NB4 (cell line): Measurements from ENCODE around the gene GPR153.

Experiments
- DNase-seq: peaks from one replicate; pipeline ENCODE4 v3.0.0; 2010; ENCODE audit warnings: low read depth
- H3K4me3 ChIP-seq: one replicate; pipeline ENCODE4 v1.5.1; 2011; ENCODE audit warnings: mild to moderate bottlenecking, low read depth, low read length, moderate library complexity
- CTCF ChIP-seq: IDR thresholded peaks from one replicate; pipeline ENCODE4 v1.5.1; 2012; ENCODE audit warnings: low read depth, low read length
- MYC ChIP-seq: IDR thresholded peaks from 2 replicates; pipeline ENCODE4 v1.6.1; 2011; ENCODE audit warnings: low read depth, low read length
- POLR2A ChIP-seq: IDR thresholded peaks from 2 replicates; pipeline ENCODE4 v1.6.1; 2011; ENCODE audit warnings: mild to moderate bottlenecking; ENCODE audit not compliant: insufficient read length; ENCODE audit errors: extremely low read depth
- TF ChIP-seq, protein P1 (sequence below): IDR thresholded peaks from 2 replicates; pipeline ENCODE4 v1.6.1; 2011; ENCODE audit warnings: low read depth, low read length

Gene GPR153

GRCh38 chr1:6218375-6219164 lies 42.3 kb downstream of the GPR153 start:
- no peak overlapping the region for H3K4me3 ChIP-seq
- no peak for DNase-seq
- TF ChIP-seq MYC = no peak
- TF ChIP-seq, protein P1, sequence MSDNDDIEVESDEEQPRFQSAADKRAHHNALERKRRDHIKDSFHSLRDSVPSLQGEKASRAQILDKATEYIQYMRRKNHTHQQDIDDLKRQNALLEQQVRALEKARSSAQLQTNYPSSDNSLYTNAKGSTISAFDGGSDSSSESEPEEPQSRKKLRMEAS = no peak
- TF ChIP-seq POLR2A = no peak
- no peak for TF ChIP-seq CTCF

DNA sequence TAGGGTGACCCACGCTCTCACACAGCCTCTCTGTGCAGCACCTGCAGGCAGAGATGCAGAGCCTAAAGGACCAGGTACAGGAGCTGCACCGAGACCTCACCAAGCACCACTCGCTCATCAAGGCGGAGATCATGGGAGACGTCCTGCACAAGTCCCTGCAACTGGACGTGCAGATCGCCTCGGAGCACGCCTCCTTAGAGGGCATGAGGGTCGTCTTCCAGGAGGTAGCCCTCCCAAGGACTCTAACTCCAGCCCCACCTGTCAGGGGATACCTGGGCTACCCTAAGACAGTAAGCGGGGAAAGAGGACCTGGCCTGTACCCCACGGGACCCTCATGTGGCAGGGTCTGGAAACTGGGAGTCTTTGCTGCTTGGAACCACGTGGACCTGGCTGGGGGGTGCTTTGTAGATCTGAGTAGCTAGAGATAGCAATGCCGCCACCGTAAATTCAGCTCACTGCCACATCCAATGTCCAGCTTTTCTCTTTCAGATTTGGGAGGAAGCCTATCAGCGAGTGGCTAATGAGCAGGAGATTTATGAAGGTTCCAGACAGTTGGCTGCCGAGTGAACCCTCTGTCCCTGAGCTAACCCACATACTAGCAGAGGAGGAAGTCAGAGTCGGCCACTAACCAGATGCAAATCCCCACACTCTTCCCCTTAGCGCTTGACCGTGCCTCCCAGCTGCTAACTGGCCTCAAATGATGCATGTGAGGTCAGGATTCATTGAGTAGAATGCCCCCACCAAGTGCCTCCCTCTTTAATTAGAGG lies 48.5 kb downstream of the GPR153 start:
- DNase-seq = peak; percentile 63
- no peak overlapping the region for H3K4me3 ChIP-seq
- no peak for TF ChIP-seq CTCF
- TF ChIP-seq, protein P1 = no peak; the same call in 1 of the 2 replicates
- no peak for TF ChIP-seq POLR2A
- no peak for TF ChIP-seq MYC

GRCh38 chr1:6211731-6212130 lies 49.2 kb downstream of the GPR153 start:
- TF ChIP-seq, protein P1 = no peak
- TF ChIP-seq MYC (no peak), POLR2A (no peak), CTCF (no peak)
- no peak for DNase-seq
- H3K4me3 ChIP-seq = no peak overlapping the region

DNA sequence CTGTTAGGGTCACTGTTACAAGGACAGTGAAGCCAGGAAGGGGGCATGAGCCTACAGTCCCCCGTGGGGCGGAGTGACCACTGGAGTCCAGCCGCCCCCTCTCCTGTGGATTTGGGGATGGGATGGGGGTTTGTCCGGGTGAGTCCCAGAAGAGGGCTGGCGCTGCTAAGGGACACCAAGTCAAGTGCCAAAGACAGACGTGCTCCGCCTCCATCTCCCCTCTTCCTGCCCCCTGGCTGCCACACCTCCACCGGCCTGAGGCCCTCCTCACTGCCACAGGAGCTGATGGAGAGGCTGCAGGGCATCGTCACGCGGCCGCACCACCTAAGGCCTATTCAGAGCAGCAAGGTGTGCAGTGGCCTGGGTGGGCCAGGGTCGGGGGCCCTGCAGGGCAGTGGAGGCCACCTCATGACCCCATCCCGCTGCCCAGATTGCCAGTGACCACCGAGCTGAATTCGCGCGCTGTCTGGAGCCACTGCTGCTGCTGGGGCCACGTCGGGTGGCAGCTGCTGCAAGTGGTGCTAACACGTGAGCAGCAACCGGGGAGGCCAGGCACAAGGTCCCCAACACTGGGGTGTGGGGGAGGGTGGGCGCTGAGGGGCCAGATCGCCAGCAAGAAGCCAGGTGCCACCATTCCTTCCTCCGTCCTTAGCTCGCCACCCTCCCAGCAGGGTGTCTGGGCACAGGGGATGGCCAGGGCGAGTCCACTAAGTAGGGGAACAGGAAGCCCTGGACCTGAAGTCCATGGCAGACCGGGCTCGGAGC lies 50.1 kb downstream of the GPR153 start:
- TF ChIP-seq, protein P1 = no peak
- TF ChIP-seq CTCF = no peak
- TF ChIP-seq POLR2A = no peak
- no peak for TF ChIP-seq MYC

More for the DNA sequence above, 50.1 kb downstream of the GPR153 start:
- no peak overlapping the region for H3K4me3 ChIP-seq
- DNase-seq = no peak
